ENCODE results near the gene RTN1.
"Not testable (repeated sequence)": the region's sequence is repeated elsewhere in the genome, so short reads cannot be mapped to it uniquely, and the experiment has no call there.

RTN1 gene

GRCh38 chr14:59707778-59708561 lies 162.6 kb downstream of the RTN1 start:
- in situ Hi-C loops (cut with MboI; ENCODE audit: low sequenced_read_pairs) = no loop called here

DNA sequence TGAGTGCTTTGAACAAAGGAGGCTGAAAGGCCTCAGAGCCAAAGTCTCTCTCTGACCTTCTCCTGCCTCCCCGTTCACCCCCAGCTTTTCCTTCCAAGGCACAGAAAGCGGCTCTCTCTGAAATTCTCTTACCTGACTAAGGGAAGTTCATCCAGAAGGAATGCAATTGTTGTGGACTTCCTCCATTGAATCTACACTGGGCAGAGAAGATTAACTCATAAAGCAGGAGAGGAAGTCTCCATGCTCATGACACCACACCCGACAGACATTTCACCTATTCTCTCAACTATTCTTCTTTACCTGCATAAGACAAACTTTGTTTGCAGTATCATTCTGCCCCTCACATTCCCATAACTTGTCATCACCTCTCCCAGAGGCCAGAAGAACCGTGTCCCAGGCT lies 164.7 kb downstream of the RTN1 start:
- in situ Hi-C loops (cut with MboI; ENCODE audit: low sequenced_read_pairs) = no loop called here

DNA sequence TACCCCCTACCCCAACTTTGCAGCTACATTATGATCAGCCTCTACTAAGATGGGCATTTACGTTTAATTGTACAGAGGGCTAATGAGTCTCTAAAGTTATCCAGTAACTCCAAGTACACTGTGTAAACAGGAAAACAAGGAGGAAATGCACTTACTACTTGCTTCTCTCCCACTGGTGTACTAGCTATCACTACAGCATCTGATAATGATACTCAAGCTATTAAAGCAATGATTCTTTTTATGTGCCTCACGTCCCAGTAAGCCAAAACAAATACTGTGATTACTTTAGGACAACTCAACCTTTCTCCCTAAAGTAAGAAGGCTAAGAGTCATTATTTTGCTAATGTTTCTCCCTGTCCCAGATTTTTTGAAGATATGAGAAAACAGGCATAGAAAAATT lies 165.3 kb downstream of the RTN1 start:
- in situ Hi-C loops (cut with MboI; ENCODE audit: low sequenced_read_pairs) = no loop called here

DNA sequence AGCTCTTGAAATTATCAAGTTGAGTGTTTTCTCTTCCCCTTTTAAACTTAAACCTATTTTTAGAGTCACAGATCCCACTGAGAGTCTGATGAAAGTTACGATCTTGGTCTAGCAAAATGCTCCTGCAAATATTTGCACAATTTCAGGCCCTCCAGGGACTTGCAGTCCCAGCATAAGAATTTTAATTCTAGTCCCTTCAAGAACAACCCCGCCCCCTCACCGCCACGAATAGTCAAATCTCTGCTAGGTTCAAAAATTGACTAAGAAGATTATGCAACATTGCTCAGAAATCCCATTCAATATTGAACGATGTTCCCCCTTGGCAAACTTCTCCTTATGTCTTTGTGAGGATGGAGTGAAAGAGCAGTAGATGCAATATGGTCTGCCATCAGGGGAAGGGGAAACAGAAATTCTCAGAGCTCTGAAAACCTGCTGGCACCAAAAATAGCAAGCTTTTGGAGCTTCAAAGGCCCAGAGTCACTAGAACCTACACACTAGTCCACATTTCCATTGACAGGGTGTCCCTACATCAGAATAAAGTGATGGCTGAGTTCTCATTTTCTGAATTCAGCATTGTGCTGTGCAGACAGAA lies 166.4 kb downstream of the RTN1 start:
- in situ Hi-C loops (cut with MboI; ENCODE audit: low sequenced_read_pairs) = no loop called here

- in situ Hi-C loops (cut with MboI; ENCODE audit: low sequenced_read_pairs) = no loop called here
These were observed 171.1 kb downstream of the RTN1 start for GRCh38 chr14:59699442-59699841.

DNA sequence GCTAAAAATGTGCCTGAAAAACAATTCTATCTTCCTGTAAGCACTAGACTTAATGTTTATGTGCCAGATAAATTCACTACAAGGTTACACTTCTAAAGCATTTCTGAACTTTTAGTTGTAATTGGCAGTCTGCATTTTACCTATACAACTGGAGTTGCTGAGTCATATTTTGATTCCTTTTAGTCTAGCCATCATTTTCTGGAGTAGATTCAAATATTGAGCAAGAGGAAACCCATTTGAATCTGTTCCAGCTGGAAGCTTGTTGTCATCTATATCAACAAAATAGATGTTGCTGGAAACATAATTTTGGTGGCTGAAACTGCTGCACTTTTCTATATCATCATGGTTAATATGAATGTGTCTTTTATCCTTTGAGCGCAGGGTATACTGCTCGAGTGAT lies 171.8 kb downstream of the RTN1 start:
- in situ Hi-C loops (cut with MboI; ENCODE audit: low sequenced_read_pairs) = no loop called here

DNA sequence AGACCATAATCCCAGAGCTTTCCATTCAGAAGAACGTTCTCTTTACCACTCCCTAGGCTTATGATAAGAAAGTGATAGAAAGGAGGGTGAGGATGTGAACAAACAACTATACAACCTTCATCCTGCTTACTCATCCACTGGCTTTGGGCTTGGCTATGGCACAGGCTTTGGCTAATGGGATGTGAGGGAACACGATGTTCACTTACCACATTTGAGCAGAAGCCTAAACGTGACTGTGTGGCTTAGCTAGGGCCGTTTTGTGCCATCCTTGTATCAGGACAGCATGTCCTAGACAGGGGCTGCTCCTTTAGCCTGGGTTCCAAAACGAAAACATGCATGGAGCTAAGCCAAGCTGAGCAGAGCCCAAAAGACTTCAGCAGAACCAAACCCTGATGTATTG lies 175.4 kb downstream of the RTN1 start:
- in situ Hi-C loops (cut with MboI; ENCODE audit: low sequenced_read_pairs) = no loop called here

DNA sequence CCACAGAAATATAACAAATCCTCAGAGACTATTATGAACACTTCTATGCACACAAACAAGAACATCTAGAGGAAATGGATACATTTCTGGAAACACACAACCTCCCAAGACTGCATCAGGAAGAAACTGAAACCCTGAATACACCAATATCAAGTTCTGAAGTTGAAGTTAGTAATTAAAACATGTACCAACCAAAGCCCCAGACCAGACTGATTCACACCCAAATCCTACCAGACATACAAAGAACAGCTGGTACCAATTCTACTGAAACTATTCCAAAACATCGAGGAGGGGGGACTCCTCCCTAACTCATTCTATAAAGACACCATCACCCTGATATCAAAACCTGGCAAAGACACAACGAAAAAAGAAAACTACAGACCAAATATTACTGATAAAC lies 179.3 kb downstream of the RTN1 start:
- in situ Hi-C loops (cut with MboI; ENCODE audit: low sequenced_read_pairs) = no loop called here

DNA sequence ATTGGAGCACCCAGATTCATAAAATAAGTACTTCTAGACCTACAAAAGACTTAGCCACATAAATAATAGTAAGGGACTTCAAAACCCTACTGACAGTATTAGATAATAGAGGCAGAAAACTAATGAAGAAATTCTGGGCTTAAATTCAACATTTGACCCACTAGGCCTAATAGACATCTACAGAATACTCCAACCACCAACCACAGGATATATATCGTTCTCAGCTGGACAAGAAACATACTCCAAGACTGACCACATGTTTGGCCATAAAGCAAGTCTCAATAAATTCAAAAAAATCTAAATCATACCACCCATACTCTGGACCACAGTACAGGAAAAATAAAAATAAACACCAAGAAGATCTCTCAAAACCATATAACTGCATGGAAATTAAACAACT lies 180.2 kb downstream of the RTN1 start:
- in situ Hi-C loops (cut with MboI; ENCODE audit: low sequenced_read_pairs) = no loop called here

GRCh38 chr14:59688224-59689170 lies 182.1 kb downstream of the RTN1 start:
- in situ Hi-C loops (cut with MboI; ENCODE audit: low sequenced_read_pairs) = no loop called here

DNA sequence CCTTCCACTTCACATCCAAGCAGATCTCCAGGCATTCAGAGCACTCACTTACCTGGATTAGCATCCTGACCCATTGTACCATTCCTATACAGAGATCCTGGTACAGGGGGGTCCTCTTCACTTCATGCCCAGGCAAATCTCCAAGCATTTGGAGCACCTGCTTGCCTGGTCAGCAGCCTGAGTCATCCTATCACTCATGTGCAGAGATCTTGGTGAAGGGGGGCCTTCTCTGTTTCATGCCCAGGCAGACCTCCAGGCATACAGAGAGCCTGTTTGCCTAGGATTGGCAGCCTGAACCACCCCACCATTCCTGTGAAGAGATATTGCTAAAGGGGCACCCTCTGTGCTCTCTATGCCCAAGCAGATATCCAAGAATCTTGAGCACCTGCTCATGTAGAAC lies 182.9 kb downstream of the RTN1 start:
- in situ Hi-C loops (cut with MboI; ENCODE audit: low sequenced_read_pairs) = no loop called here

DNA sequence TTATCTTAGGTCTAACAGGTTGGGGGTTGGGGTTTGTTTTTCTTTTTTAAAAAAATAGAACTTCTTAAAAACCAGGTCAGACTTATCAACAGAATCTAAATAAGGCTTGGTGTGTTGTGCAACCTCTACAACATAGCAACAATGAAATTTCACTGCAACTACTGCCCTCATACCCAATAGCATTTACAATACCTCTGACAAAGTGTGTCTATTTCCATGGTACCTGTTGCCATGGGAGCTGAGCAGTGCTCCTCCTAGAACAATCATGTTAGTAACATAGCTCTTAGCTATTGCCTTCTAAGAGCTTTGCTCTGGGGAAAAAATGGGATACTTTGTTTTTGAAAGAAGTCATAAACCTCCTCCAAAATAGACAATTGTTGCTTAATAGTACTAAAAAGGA lies 190.7 kb downstream of the RTN1 start:
- in situ Hi-C loops (cut with MboI; ENCODE audit: low sequenced_read_pairs) = no loop called here

GRCh38 chr14:59678352-59678751 lies 192.2 kb downstream of the RTN1 start:
- in situ Hi-C loops (cut with MboI; ENCODE audit: low sequenced_read_pairs) = no loop called here

DNA sequence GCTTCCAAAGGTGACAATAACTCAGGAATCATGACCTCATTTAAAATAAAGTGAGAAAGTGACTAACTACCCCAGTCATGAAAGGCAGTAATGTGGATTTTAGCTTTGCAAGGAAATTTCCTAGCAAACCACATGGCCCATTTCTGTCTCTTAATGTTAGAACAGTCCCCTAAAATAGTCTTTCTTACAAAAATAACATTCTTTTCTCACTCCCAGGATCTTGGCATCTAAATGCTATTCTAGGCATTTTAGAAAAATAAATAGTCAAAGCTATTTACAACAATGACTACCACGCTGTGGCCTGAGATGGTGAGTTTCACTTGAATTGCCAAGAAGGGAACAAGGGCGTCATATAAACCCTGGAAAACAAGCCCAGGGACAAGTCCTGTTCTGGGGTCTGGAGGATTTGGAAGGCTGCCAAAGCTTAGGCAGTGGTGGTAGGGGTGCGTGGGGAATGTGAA lies 192.8 kb downstream of the RTN1 start:
- in situ Hi-C loops (cut with MboI; ENCODE audit: low sequenced_read_pairs) = no loop called here

GRCh38 chr14:59675394-59675793 lies 195.2 kb downstream of the RTN1 start:
- in situ Hi-C loops (cut with MboI; ENCODE audit: low sequenced_read_pairs) = no loop called here

- in situ Hi-C loops (cut with MboI; ENCODE audit: low sequenced_read_pairs) = no loop called here
These were observed 205.8 kb downstream of the RTN1 start for GRCh38 chr14:59664741-59665140.

DNA sequence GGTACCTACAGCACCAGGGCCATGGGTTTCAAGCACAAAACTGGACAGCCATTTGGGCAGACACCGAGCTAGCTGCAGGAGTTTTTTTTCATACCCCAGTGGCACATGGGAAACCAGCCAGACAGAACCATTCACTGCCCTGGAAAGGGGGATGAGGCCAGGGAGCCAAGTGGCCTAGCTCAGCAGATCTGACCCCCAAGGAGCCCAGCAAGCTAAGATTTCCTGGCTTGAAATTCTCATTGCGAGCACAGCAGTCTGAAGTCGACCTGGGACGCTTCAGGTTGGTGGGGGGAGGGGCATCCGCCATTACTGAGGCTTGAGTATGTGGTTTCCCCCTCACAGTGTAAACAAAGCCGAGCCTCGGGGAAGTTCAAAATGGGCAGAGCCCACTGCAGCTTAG lies 212.8 kb downstream of the RTN1 start:
- in situ Hi-C loops (cut with MboI; ENCODE audit: low sequenced_read_pairs) = no loop called here

- in situ Hi-C loops (cut with MboI; ENCODE audit: low sequenced_read_pairs) = no loop called here
These were observed 214.1 kb downstream of the RTN1 start for GRCh38 chr14:59656473-59656872.

GRCh38 chr14:59654131-59654530 lies 216.4 kb downstream of the RTN1 start:
- in situ Hi-C loops (cut with MboI; ENCODE audit: low sequenced_read_pairs) = not testable (repeated sequence)

GRCh38 chr14:59646832-59647231 lies 223.7 kb downstream of the RTN1 start:
- in situ Hi-C loops (cut with MboI; ENCODE audit: low sequenced_read_pairs) = not testable (repeated sequence)

DNA sequence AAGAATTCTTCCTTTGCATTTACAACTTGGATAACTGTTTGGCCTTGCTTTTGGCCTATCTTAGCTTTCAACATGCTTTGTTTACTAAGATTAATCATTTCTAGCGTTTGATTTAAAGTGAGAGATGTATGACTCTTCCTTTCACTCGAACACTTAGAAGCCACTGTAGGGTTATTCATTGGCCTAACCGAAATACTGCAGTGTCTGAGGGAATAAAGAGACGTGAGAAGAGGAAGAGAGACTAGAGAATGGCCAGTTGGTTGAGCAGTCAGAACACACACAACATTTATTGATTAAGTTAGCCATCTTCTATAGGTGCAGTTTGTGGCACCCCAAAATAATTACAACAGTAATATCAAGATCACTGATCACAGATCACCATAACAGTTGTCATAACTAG lies 231.7 kb downstream of the RTN1 start:
- in situ Hi-C loops (cut with MboI; ENCODE audit: low sequenced_read_pairs) = no loop called here

DNA sequence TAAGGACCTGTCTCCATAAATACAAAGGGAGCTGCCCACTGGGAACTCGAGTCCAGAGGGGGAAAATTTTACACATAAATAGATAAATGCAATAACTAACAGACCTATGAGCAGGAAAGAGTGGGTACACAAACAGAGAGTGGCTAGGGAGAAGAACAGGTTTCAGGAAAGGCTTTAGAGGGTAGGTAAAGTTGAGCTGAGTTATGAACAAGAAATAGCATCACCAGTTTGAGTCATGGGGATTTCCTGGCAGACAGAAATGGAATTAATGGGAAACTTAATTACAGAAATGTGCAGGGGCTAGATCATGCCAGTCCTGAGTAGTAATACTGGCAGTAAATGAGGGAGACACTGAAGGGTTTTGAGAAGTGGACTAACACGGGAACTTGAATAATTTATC lies 236.0 kb downstream of the RTN1 start:
- in situ Hi-C loops (cut with MboI; ENCODE audit: low sequenced_read_pairs) = no loop called here
